Activated CD4-positive, alpha-beta T cell treated with anti-CD3 and anti-CD28 coated beads, Interleukin-2, amount 10 ng/mL, durations not matched to agents 7 days and 5 days (primary cell): ENCODE results near the gene PLEKHA7. TPM values are rescaled to one million over a fixed set of nuclear protein-coding genes. Genes with fewer than 3 reads are reported as not detected.

Experiments used
- CTCF ChIA-PET: fragments of 350-600 bp; sonication (Branson Sonifier 250); formaldehyde crosslinking; loops from one replicate; lab custom pipeline; 2021; ENCODE audit warnings: antibody characterized with exemption; lab: Charles Lee
- POLR2A ChIA-PET: fragments of 350-600 bp; sonication (Branson Sonifier 250); formaldehyde crosslinking; loops from one replicate; lab custom pipeline; 2021; ENCODE audit warnings: antibody characterized with exemption; lab: Charles Lee
- DNase-seq: peaks from one replicate; pipeline ENCODE4 v3.0.0-alpha.2; 2020
- H3K27ac Mint-ChIP-seq: one replicate; pipeline ENCODE4 v1.8.0; 2021; ENCODE audit warnings: mild to moderate bottlenecking, moderate library complexity, mixed read lengths
- H3K27me3 Mint-ChIP-seq: one replicate; pipeline ENCODE4 v1.8.0; 2021; ENCODE audit warnings: mixed read lengths
- H3K36me3 Mint-ChIP-seq: one replicate; pipeline ENCODE4 v1.8.0; 2021; ENCODE audit warnings: low read depth, mixed read lengths
- H3K4me1 Mint-ChIP-seq: one replicate; pipeline ENCODE4 v1.8.0; 2021; ENCODE audit warnings: mixed read lengths
- H3K4me3 Mint-ChIP-seq: one replicate; pipeline ENCODE4 v1.8.0; 2021; ENCODE audit warnings: mild to moderate bottlenecking, moderate library complexity, mixed read lengths
- H3K9me3 Mint-ChIP-seq: one replicate; pipeline ENCODE4 v1.8.0; 2021; ENCODE audit warnings: mixed read lengths
- total RNA-seq, 2 experiments: library from RNA; stranded (reverse); gene quantifications; one replicate each; pipeline ENCODE4 v1.2.3, GENCODE V29; 2021

PLEKHA7 gene
- total RNA-seq, 2 experiments from 2014 or later = 3.4 to 3.5 TPM

- ChIA-PET CTCF (interaction anchor here (0.6 to 0.7 kb wide), 2 partner anchors 22 to 63 kb away, joined by 3 read pairs; no protein-coding TSS in a partner anchor), POLR2A (no interaction called here)
- no peaks in the 10 kb centered on the region for H3K9me3 Mint-ChIP-seq
- no peak for DNase-seq
- peaks cover 3% of the 10 kb centered on the region for H3K4me1 Mint-ChIP-seq
- no peak overlapping the region for H3K27ac Mint-ChIP-seq
- no peak overlapping the region for H3K4me3 Mint-ChIP-seq
- no peaks in the 10 kb centered on the region for H3K27me3 Mint-ChIP-seq
- no peaks in the 10 kb centered on the region for H3K36me3 Mint-ChIP-seq
Measured at GRCh38 chr11:16807306-16807705, 206.9 kb downstream of the PLEKHA7 start.

- no peak for DNase-seq
- H3K4me1 Mint-ChIP-seq = peaks cover 3% of the 10 kb centered on the region
- no peaks in the 10 kb centered on the region for H3K9me3 Mint-ChIP-seq
- CTCF ChIA-PET = no interaction called here
- POLR2A ChIA-PET = no interaction called here
- H3K27me3 Mint-ChIP-seq = no peaks in the 10 kb centered on the region
- H3K4me3 Mint-ChIP-seq = no peak overlapping the region
- H3K36me3 Mint-ChIP-seq = no peaks in the 10 kb centered on the region
- no peak overlapping the region for H3K27ac Mint-ChIP-seq
Measured at GRCh38 chr11:16806791-16807190, 207.4 kb downstream of the PLEKHA7 start.

GRCh38 chr11:16805938-16806337 lies 208.3 kb downstream of the PLEKHA7 start:
- POLR2A ChIA-PET = no interaction called here
- H3K27ac Mint-ChIP-seq = no peak overlapping the region
- peaks cover 3% of the 10 kb centered on the region for H3K4me1 Mint-ChIP-seq
- CTCF ChIA-PET = interaction anchor here (0.6 kb wide), 1 partner anchor 19 kb away, joined by 4 read pairs; no protein-coding TSS in a partner anchor
- H3K9me3 Mint-ChIP-seq = no peaks in the 10 kb centered on the region
- DNase-seq = no peak
- H3K27me3 Mint-ChIP-seq = no peaks in the 10 kb centered on the region
- no peak overlapping the region for H3K4me3 Mint-ChIP-seq
- no peaks in the 10 kb centered on the region for H3K36me3 Mint-ChIP-seq

GRCh38 chr11:16804104-16804947 lies 209.9 kb downstream of the PLEKHA7 start:
- ChIA-PET POLR2A (no interaction called here), CTCF (no interaction called here)
- no peak for DNase-seq
- H3K9me3 Mint-ChIP-seq = no peaks in the 10 kb centered on the region
- H3K27me3 Mint-ChIP-seq = no peaks in the 10 kb centered on the region
- no peaks in the 10 kb centered on the region for H3K36me3 Mint-ChIP-seq
- H3K4me1 Mint-ChIP-seq = peaks cover 3% of the 10 kb centered on the region
- no peak overlapping the region for H3K27ac Mint-ChIP-seq
- no peak overlapping the region for H3K4me3 Mint-ChIP-seq

- ChIA-PET CTCF (interaction anchor here (0.5 to 1.7 kb wide), 6 partner anchors 12 to 1271 kb away, joined by 3 to 5 read pairs (median 4); no protein-coding TSS in a partner anchor), POLR2A (no interaction called here)
- no peaks in the 10 kb centered on the region for H3K27me3 Mint-ChIP-seq
- H3K4me1 Mint-ChIP-seq = no peaks in the 10 kb centered on the region
- H3K4me3 Mint-ChIP-seq = no peak overlapping the region
- no peaks in the 10 kb centered on the region for H3K9me3 Mint-ChIP-seq
- H3K27ac Mint-ChIP-seq = no peak overlapping the region
- no peaks in the 10 kb centered on the region for H3K36me3 Mint-ChIP-seq
- DNase-seq = no peak
Measured at GRCh38 chr11:16801288-16801980, 212.8 kb downstream of the PLEKHA7 start.

- no peak overlapping the region for H3K27ac Mint-ChIP-seq
- H3K27me3 Mint-ChIP-seq = no peaks in the 10 kb centered on the region
- H3K4me3 Mint-ChIP-seq = no peak overlapping the region
- peaks cover under 1% of the 10 kb centered on the region for H3K4me1 Mint-ChIP-seq
- POLR2A ChIA-PET = no interaction called here
- H3K36me3 Mint-ChIP-seq = no peaks in the 10 kb centered on the region
- no peak for DNase-seq
- CTCF ChIA-PET = interaction anchor here (1.2 kb wide), 1 partner anchor 11 kb away, joined by 3 read pairs; no protein-coding TSS in a partner anchor
- no peaks in the 10 kb centered on the region for H3K9me3 Mint-ChIP-seq
Measured at GRCh38 chr11:16800382-16800781, 213.8 kb downstream of the PLEKHA7 start.

GRCh38 chr11:16799890-16800289 lies 214.3 kb downstream of the PLEKHA7 start:
- POLR2A ChIA-PET = no interaction called here
- Mint-ChIP-seq H3K27ac (no peak overlapping the region), H3K9me3 (no peaks in the 10 kb centered on the region), H3K27me3 (no peaks in the 10 kb centered on the region), H3K4me1 (peaks cover 5% of the 10 kb centered on the region), H3K36me3 (no peaks in the 10 kb centered on the region), H3K4me3 (no peak overlapping the region)
- CTCF ChIA-PET = interaction anchor here (1.2 kb wide), 1 partner anchor 11 kb away, joined by 3 read pairs; no protein-coding TSS in a partner anchor
- DNase-seq = no peak

- no peak for DNase-seq
- POLR2A ChIA-PET = no interaction called here
- CTCF ChIA-PET = no interaction called here
- no peak overlapping the region for H3K4me3 Mint-ChIP-seq
- no peaks in the 10 kb centered on the region for H3K36me3 Mint-ChIP-seq
- H3K27ac Mint-ChIP-seq = no peak overlapping the region
- H3K4me1 Mint-ChIP-seq = peaks cover 7% of the 10 kb centered on the region
- H3K27me3 Mint-ChIP-seq = no peaks in the 10 kb centered on the region
- H3K9me3 Mint-ChIP-seq = no peaks in the 10 kb centered on the region
Measured at GRCh38 chr11:16799221-16799620, 215.0 kb downstream of the PLEKHA7 start.

- Mint-ChIP-seq H3K27ac (no peak overlapping the region), H3K4me3 (no peak overlapping the region), H3K9me3 (no peaks in the 10 kb centered on the region)
Measured at GRCh38 chr11:16797776-16798175, 216.4 kb downstream of the PLEKHA7 start.

GRCh38 chr11:16796311-16796710 lies 217.9 kb downstream of the PLEKHA7 start:
- Mint-ChIP-seq H3K4me3 (no peak overlapping the region), H3K9me3 (no peaks in the 10 kb centered on the region), H3K27me3 (no peaks in the 10 kb centered on the region), H3K27ac (no peak overlapping the region), H3K4me1 (peaks cover 10% of the 10 kb centered on the region), H3K36me3 (no peaks in the 10 kb centered on the region)
- POLR2A ChIA-PET = no interaction called here
- CTCF ChIA-PET = interaction anchor here (1.7 kb wide), 1 partner anchor 10 kb away, joined by 4 read pairs; no protein-coding TSS in a partner anchor
- no peak for DNase-seq

More at GRCh38 chr11:16797776-16798175, 216.4 kb downstream of the PLEKHA7 start:
- POLR2A ChIA-PET = no interaction called here
- H3K36me3 Mint-ChIP-seq = no peaks in the 10 kb centered on the region
- CTCF ChIA-PET = interaction anchor here (0.5 to 1.6 kb wide), 3 partner anchors 10 to 343 kb away, joined by 3 read pairs; no protein-coding TSS in a partner anchor
- peaks cover 7% of the 10 kb centered on the region for H3K4me1 Mint-ChIP-seq
- DNase-seq = no peak
- H3K27me3 Mint-ChIP-seq = no peaks in the 10 kb centered on the region

- Mint-ChIP-seq H3K4me1 (peaks cover 10% of the 10 kb centered on the region), H3K4me3 (no peak overlapping the region), H3K27me3 (no peaks in the 10 kb centered on the region), H3K9me3 (no peaks in the 10 kb centered on the region), H3K27ac (no peak overlapping the region), H3K36me3 (no peaks in the 10 kb centered on the region)
- ChIA-PET CTCF (interaction anchor here (1.7 kb wide), 1 partner anchor 9 kb away, joined by 4 read pairs; no protein-coding TSS in a partner anchor), POLR2A (no interaction called here)
- no peak for DNase-seq
Measured at GRCh38 chr11:16795146-16795545, 219.1 kb downstream of the PLEKHA7 start.

GRCh38 chr11:16794047-16794818 lies 220.0 kb downstream of the PLEKHA7 start:
- Mint-ChIP-seq H3K9me3 (no peaks in the 10 kb centered on the region), H3K36me3 (no peaks in the 10 kb centered on the region), H3K27me3 (no peaks in the 10 kb centered on the region), H3K4me3 (no peak overlapping the region), H3K4me1 (peaks cover 10% of the 10 kb centered on the region), H3K27ac (no peak overlapping the region)
- CTCF ChIA-PET = interaction anchor here (0.9 to 1.7 kb wide), 2 partner anchors 8 to 154 kb away, joined by 3 to 4 read pairs; no protein-coding TSS in a partner anchor
- POLR2A ChIA-PET = no interaction called here
- no peak for DNase-seq
